ENCODE results near the gene TRMT11.

TRMT11 gene

DNA sequence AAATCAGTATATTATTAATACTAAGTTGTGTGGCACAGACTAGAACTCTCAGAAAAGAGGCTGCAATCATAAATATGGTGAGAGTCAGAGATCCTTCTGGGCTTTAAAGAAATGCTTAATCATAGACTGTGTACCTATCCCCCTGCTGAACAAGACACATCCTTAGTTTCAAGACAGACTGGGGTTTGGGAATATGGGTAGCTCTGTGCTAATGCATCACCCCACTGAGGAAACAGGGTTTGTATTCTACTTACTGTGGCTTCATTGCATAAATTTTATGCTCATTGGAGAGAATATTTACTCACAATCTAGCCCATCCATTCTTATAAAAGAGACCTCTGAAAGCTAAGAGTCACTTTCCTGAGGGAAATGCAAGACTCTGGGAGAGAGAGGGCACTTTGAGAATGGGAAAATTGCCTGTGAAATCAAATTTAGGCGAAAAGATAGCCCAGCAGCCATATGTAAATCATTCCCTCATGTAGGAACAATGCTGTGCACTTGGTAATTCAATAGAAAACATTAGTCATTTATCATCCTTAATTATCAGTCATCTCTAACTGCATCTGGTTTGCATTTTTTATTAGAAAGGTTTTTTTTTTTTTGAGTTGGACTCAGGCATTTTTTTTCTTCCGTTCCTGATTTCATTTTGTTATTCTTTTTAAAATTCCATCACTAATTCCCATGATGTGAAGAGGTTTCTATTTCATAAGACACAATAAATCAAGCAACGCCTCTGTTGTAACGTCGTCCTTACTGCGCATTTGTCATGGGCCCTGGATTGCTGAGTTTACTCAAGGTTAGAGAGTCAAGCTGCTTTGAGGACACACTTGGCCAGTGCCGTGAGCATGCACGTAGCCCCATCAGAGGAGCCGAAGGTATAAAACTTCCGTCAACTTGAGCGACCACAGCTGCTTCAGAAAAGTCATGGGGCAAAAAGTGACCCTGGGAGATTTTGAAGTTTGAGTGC is 91.8 kb downstream of the TRMT11 start:
- no peak for DNase-seq

DNA sequence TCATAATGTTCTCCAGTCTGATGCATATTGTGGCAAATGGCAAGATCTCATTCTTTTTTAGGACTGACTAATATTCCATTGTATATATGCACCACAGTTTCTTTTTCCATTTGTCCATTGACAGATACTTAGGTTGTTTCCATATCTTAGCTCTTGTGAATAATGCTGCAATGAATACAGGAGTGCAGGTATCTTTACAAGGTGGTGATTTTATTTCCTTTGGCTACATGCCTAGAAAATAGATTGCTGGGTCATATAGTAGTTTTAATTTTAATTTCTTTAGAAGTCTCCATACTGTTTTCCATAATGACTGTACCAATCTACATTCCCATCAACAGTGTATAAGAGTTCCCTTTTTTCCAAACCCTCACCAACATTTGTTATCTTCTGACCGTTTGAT is 97.5 kb downstream of the TRMT11 start:
- no peak for DNase-seq

DNA sequence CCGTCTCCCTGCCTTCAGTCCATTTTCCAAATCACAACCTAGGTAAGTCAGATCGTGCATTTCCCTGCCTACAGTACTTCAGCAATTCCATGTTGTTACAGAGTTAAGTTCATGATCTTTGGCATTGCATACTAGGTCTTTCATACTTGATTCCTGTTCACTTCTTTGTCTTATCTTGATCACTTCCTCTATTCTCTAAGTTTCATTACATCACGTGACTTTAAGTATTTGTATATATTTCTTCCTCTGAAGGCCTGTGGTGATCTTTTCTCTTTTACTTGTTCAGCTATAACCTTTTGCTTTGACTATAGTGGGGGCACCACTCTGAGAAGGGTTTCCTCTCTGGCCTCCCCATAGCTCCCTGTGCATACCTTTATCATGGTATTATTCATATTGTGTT is 100.2 kb downstream of the TRMT11 start:
- DNase-seq: no peak

All from NCI-H1436 treated with DMSO at 0.1 percent for 48 hours (cell line).